ENCODE measurements around the gene MSRB1. TPM values are rescaled to one million over a fixed set of nuclear protein-coding genes. Genes with fewer than 3 reads are reported as not detected.
A peak's percentile ranks its signal among the peaks of the same experiment; 100 is the strongest.

MSRB1 gene
- total RNA-seq, 1 donor from 2014 or later: 28.8 TPM

DNA sequence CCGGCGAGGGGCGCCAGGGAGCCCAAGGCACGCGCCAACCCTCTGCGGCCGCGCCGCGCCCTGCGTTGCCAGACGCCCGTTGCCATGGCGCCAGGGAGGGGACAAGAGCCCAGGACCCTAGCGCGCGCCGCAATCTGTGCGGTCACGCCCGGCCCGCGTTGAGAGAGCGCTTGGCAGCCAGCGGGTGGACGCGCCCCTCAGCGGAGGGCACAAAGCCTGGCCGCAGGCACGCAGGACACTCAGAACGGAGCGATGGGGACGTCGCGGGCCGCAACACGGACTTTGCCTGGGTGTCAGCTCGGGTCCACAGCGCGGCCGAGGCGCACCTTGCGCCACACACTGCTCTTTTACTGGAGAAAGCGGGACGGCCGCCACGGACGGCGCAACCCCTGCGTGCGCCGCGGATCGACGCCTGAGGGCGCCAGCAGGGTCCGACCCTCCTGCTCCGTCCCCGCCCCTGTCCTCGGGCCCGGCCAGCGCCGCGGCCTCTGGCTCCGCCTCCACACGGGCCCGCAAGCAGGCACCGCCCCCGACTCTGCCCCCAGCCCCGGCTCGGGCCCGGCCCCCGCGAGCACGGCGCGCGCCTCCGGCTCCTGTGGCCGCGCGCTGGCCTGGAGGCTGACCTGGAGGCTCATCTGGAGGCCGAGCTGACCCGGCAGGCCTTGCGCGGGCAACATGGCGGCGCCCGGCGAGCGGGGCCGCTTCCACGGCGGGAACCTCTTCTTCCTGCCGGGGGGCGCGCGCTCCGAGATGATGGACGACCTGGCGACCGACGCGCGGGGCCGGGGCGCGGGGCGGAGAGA is 40.7 kb upstream of the MSRB1 start, which contains the start of gene GFER:
GFER (plus strand) TSS at position 650 of the 803 bp plus-strand sequence; CDS start at position 676, 26 bp downstream.
- DNase-seq: peak; percentile 96
- H3K9me3 ChIP-seq: no peaks in the 10 kb centered on the region
- TF ChIP-seq, protein P1, sequence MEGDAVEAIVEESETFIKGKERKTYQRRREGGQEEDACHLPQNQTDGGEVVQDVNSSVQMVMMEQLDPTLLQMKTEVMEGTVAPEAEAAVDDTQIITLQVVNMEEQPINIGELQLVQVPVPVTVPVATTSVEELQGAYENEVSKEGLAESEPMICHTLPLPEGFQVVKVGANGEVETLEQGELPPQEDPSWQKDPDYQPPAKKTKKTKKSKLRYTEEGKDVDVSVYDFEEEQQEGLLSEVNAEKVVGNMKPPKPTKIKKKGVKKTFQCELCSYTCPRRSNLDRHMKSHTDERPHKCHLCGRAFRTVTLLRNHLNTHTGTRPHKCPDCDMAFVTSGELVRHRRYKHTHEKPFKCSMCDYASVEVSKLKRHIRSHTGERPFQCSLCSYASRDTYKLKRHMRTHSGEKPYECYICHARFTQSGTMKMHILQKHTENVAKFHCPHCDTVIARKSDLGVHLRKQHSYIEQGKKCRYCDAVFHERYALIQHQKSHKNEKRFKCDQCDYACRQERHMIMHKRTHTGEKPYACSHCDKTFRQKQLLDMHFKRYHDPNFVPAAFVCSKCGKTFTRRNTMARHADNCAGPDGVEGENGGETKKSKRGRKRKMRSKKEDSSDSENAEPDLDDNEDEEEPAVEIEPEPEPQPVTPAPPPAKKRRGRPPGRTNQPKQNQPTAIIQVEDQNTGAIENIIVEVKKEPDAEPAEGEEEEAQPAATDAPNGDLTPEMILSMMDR (IDR thresholded peaks at IDR 0.05): peak; percentile 44
- H3K4me3 ChIP-seq: peak within 1 kb of the TSS; percentile 89
- intact Hi-C loops (cut with DNase I): no loop called here
- H3K4me1 ChIP-seq: peaks cover 19% of the 10 kb centered on the region
- peaks cover 20% of the 10 kb centered on the region for H3K36me3 ChIP-seq
- ATAC-seq: peak; percentile 91
- H3K27me3 ChIP-seq: peaks cover 35% of the 10 kb centered on the region
- H3K27ac ChIP-seq: peak within 1 kb of the TSS; percentile 87

DNA sequence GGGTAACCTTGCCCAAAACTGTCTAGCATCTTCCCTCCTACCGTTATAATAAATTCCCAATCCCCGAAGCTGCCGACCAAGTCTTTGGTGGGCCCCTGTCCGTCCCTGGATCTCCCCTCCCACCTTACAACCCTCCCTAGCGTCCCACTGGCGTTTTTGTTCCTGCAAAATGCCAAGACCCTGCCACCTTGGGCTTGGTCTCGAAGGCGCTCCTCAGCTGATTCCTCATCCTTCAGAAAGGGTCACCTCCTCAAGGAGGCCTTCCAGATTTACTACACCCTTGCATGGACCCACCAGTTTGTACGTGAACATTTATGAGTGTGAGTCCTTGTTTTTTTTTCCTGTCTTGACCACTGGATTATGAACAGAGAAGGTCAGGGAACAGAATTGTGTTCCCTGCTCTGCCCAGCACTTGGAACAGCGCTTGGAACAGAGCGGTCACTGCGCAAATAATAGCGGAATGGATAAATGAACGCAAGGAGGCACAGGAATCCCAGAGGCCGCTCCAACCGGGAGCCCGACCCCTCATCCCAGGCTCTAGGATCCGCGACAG is 40.1 kb upstream of the MSRB1 start:
- Histone ChIP-seq H3K4me1 (peaks cover 19% of the 10 kb centered on the region), H3K27me3 (peaks cover 39% of the 10 kb centered on the region), H3K4me3 (peak overlapping the region; percentile 89), H3K27ac (peak overlapping the region; percentile 87), H3K9me3 (no peaks in the 10 kb centered on the region), H3K36me3 (peaks cover 25% of the 10 kb centered on the region)
- DNase-seq (no peak), ATAC-seq (no peak)
- TF ChIP-seq, protein P1 (IDR thresholded peaks at IDR 0.05): no peak
- intact Hi-C loops (cut with DNase I): no loop called here

DNA sequence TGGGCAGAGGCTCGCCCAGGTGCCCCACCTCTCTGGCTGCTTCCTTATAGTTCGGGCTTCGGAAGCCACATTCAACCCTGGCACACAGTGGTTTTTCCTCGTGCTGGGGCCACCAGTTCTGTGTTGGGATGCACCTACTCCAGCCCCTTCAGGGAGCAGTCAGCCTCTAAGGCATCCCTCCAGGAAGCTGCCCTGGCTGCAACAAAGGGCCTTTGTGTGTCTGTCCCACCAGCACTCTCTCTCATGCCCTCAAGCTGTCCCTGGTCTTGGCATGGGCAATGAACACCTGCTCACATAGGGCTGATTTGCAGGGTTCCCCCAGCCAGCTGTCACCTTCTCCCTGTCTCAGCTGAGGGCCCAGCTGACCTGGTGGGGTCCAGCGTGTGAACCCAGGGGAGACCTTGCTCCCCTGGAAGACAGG is 39.0 kb upstream of the MSRB1 start:
- peaks cover 32% of the 10 kb centered on the region for H3K36me3 ChIP-seq
- DNase-seq (no peak), ATAC-seq (no peak)
- H3K4me3 ChIP-seq: no peak overlapping the region
- H3K27me3 ChIP-seq: peaks cover 42% of the 10 kb centered on the region
- TF ChIP-seq, protein P1 (IDR thresholded peaks at IDR 0.05): no peak
- intact Hi-C loops (cut with DNase I): no loop called here
- no peak overlapping the region for H3K27ac ChIP-seq
- peaks cover 19% of the 10 kb centered on the region for H3K4me1 ChIP-seq
- H3K9me3 ChIP-seq: no peaks in the 10 kb centered on the region

DNA sequence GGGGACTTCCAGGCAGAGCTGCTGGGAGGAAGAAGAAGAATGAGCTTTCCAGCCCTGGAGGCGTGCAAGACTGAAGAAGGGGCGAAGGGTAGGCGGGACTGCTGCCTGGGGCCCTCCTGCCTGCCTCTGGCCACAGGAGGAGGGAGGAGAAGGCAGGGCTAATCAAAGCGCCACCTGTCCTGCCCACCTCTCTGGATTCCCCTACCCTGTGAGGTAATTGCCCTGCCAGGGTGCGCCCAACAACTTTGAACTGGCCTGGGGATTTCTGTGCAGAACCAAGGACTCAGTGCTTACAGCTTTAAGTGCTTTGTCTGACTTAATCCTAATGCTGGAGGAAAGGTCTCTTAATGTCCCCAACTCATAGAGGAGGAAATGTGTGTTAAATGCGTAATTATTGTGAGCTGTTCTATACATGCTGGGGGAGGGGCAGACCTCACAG is 38.4 kb upstream of the MSRB1 start, which contains the start of gene NOXO1:
NOXO1 (minus strand) TSS at position 72 of the 439 bp plus-strand sequence. CDS start 290 bp downstream, outside the sequence.
- no peak for ATAC-seq
- H3K27ac ChIP-seq: no peak within 1 kb of the TSS
- H3K4me3 ChIP-seq: peak within 1 kb of the TSS; percentile 39
- H3K4me1 ChIP-seq: peaks cover 19% of the 10 kb centered on the region
- H3K9me3 ChIP-seq: no peaks in the 10 kb centered on the region
- TF ChIP-seq, protein P1 (IDR thresholded peaks at IDR 0.05): no peak
- no peak for DNase-seq
- intact Hi-C loops (cut with DNase I): no loop called here
- peaks cover 42% of the 10 kb centered on the region for H3K27me3 ChIP-seq
- peaks cover 33% of the 10 kb centered on the region for H3K36me3 ChIP-seq

DNA sequence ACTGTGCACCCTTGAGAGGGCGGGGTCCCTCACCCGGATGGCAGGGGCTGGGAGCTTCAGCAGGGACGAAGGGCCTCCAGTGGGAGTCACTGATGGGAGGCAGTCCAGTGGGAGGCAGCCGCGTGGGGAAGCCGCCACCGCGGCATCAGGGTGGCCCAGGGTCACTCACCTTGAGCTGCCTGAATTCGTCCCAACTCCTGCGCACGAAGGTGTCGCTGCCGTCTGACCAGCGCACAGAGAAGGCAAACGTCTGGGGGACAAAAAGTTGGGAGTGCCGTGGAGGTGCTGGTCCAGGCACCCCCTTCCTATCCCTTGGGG is 37.7 kb upstream of the MSRB1 start:
- Histone ChIP-seq H3K36me3 (peaks cover 33% of the 10 kb centered on the region), H3K4me3 (no peak overlapping the region), H3K27ac (no peak overlapping the region), H3K9me3 (no peaks in the 10 kb centered on the region), H3K27me3 (peaks cover 42% of the 10 kb centered on the region), H3K4me1 (peaks cover 19% of the 10 kb centered on the region)
- TF ChIP-seq, protein P1 (IDR thresholded peaks at IDR 0.05): no peak
- DNase-seq (no peak), ATAC-seq (no peak)
- intact Hi-C loops (cut with DNase I): no loop called here
